Neural cell (in vitro differentiated cells): Measurements from ENCODE around the gene RPL22.

Source experiments
- CTCF ChIP-seq: fragments of 450-650 bp; IDR thresholded peaks from 2 replicates; pipeline ENCODE4 v1.5.1; 2014; ENCODE audit warnings: antibody characterized with exemption, mild to moderate bottlenecking, moderate library complexity; ENCODE audit not compliant: poor library complexity, severe bottlenecking
- EZH2 ChIP-seq: fragments of 200-600, 300-800 bp; shearing (Covaris generic), sonication (generic); IDR thresholded peaks from 2 replicates; pipeline ENCODE4 v1.6.1; 2014; ENCODE audit warnings: antibody characterized with exemption, low read length, borderline replicate concordance, mild to moderate bottlenecking; ENCODE audit not compliant: insufficient read depth, poor library complexity, severe bottlenecking
- MXI1 ChIP-seq: fragments of 450-650 bp; conservative IDR thresholded peaks from 2 replicates; pipeline ENCODE4 v1.6.1; 2014; ENCODE audit warnings: antibody characterized with exemption, mild to moderate bottlenecking; ENCODE audit not compliant: poor library complexity, severe bottlenecking
- POLR2AphosphoS5 ChIP-seq: IDR thresholded peaks from 2 replicates; pipeline ENCODE4 v1.6.1; 2012
- SMC3 ChIP-seq: fragments of 450-650 bp; conservative IDR thresholded peaks from 2 replicates; pipeline ENCODE4 v1.6.1; 2014; ENCODE audit warnings: antibody characterized with exemption, mild to moderate bottlenecking, moderate library complexity; ENCODE audit not compliant: poor library complexity
- TAF1 ChIP-seq: IDR thresholded peaks from 2 replicates; pipeline ENCODE4 v1.6.1; 2012; ENCODE audit warnings: low read depth

GRCh38 chr1:6206520-6206855 lies 7.1 kb upstream of the RPL22 start:
- TF ChIP-seq EZH2 = no peak
- TF ChIP-seq TAF1 = no peak
- TF ChIP-seq MXI1 = no peak
- TF ChIP-seq POLR2AphosphoS5 = no peak
- no peak for TF ChIP-seq CTCF
- TF ChIP-seq SMC3 = no peak
